Endothelial cell of umbilical vein (primary cell): ENCODE data around the gene TMEM170A. TPM values are rescaled to one million over a fixed set of nuclear protein-coding genes. Genes with fewer than 3 reads are reported as not detected.

ENCODE experiments used
- BruUV-seq: library from RNA; stranded (reverse); fragments of 400-500 nt; replicated peaks from 2 replicates; lab custom pipeline; 2021; lab: Mats Ljungman, UMichigan
- CTCF ChIA-PET: fragments of 300-600, 350-600 bp; sonication (Branson Sonifier 250); formaldehyde crosslinking; loops from one replicate; lab custom pipeline; 2021; ENCODE audit warnings: antibody characterized with exemption, inconsistent platforms; lab: Charles Lee
- POLR2A ChIA-PET: fragments of 300-600, 350-600 bp; sonication (Branson Sonifier 250); formaldehyde crosslinking; loops from one replicate; lab custom pipeline; 2021; ENCODE audit warnings: antibody characterized with exemption, inconsistent platforms; lab: Charles Lee
- DNase-seq: peaks from one replicate; pipeline ENCODE4 v3.0.0-alpha.2; 2011; ENCODE audit warnings: low read depth, low spot score
- FAIRE-seq: peaks from 2 replicates; lab custom pipeline; 2011; peaks lifted over from hg19 to GRCh38; lab: Jason Lieb, UNC
- H2AFZ ChIP-seq: 2 replicates; pipeline ENCODE4 v1.6.0; 2012; ENCODE audit warnings: low read depth, low read length, control low read depth, inconsistent platforms
- H3K27ac ChIP-seq: 2 replicates; pipeline ENCODE4 v1.5.1; 2011; ENCODE audit warnings: low read depth, mild to moderate bottlenecking, control low read depth, low read length, moderate library complexity; ENCODE audit not compliant: insufficient read depth
- H3K27me3 ChIP-seq, 2 experiments: 2 replicates each; pipeline versions ENCODE4 v1.6.0 to v1.6.1; 2011; ENCODE audit warnings: low read length in 2 of 2, mixed read lengths in 1 of 2; ENCODE audit not compliant: control insufficient read depth in 2 of 2, insufficient read depth in 2 of 2
- H3K36me3 ChIP-seq, 2 experiments: 2 replicates in 1 of 2; 3 replicates in 1 of 2; pipeline ENCODE4 v1.5.1; 2011; ENCODE audit warnings: low read length in 2 of 2, mild to moderate bottlenecking in 1 of 2, moderate library complexity in 1 of 2; ENCODE audit not compliant: control insufficient read depth in 2 of 2, insufficient read depth in 2 of 2; ENCODE audit errors: extremely low read depth in 1 of 2
- H3K4me1 ChIP-seq: 3 replicates; pipeline ENCODE4 v1.5.1; 2011; ENCODE audit warnings: mild to moderate bottlenecking, low read length; ENCODE audit not compliant: control insufficient read depth, insufficient read depth; ENCODE audit errors: extremely low read depth
- H3K4me2 ChIP-seq: 2 replicates; pipeline ENCODE4 v1.6.1; 2011; ENCODE audit warnings: low read length, control low read depth, mixed read lengths; ENCODE audit not compliant: insufficient read depth
- H3K4me3 ChIP-seq, 3 experiments: fragments of 200-600 bp in 1 of 3; sonication (generic), shearing (Covaris generic) in 1 of 3; replicated peaks in 1 of 3; 2 replicates each; pipeline ENCODE4 v1.5.1; 2011 to 2016; ENCODE audit warnings: control low read depth in 3 of 3, low read length in 3 of 3, mild to moderate bottlenecking in 2 of 3, inconsistent platforms in 1 of 3, low read depth in 1 of 3, moderate library complexity in 1 of 3; ENCODE audit not compliant: insufficient read depth in 1 of 3
- H3K79me2 ChIP-seq: 2 replicates; pipeline ENCODE4 v1.6.0; 2012; ENCODE audit warnings: low read length, inconsistent platforms; ENCODE audit not compliant: control insufficient read depth, insufficient read depth
- H3K9ac ChIP-seq: replicated peaks from 2 replicates; pipeline ENCODE3; 2011; ENCODE audit warnings: low read length, control low read depth; ENCODE audit not compliant: insufficient read depth; ENCODE audit errors: extremely low read depth
- H3K9me1 ChIP-seq: replicated peaks from 3 replicates; pipeline ENCODE4 v1.6.0; 2011; ENCODE audit warnings: mild to moderate bottlenecking, low read length; ENCODE audit not compliant: control insufficient read depth, insufficient read depth; ENCODE audit errors: extremely low read depth
- H3K9me3 ChIP-seq: replicated peaks from 2 replicates; pipeline ENCODE4 v1.5.1; 2012; ENCODE audit warnings: low read length, inconsistent platforms; ENCODE audit not compliant: control insufficient read depth, insufficient read depth
- H4K20me1 ChIP-seq: replicated peaks from 2 replicates; pipeline ENCODE3; 2011; ENCODE audit warnings: mild to moderate bottlenecking, low read length; ENCODE audit not compliant: control insufficient read depth, insufficient read depth; ENCODE audit errors: extremely low read depth
- CTCF ChIP-seq, 2 donors: IDR thresholded peaks; 1 replicate in 1 of 2; 2 replicates in 1 of 2; pipeline ENCODE4 v1.5.1; 2011; ENCODE audit warnings: low read length in 2 of 2, mild to moderate bottlenecking in 2 of 2, moderate library complexity in 2 of 2, control low read depth in 1 of 2, inconsistent platforms in 1 of 2, low read depth in 1 of 2; ENCODE audit not compliant: insufficient read depth in 1 of 2; ENCODE audit errors: extremely low read depth in 1 of 2
- EZH2 ChIP-seq: IDR thresholded peaks from 2 replicates; pipeline ENCODE4 v1.6.1; 2012; ENCODE audit warnings: borderline replicate concordance, low read depth, mild to moderate bottlenecking, moderate library complexity, low read length, inconsistent platforms; ENCODE audit not compliant: severe bottlenecking
- FOS ChIP-seq: IDR thresholded peaks from 2 replicates; pipeline ENCODE4 v1.6.1; 2011; ENCODE audit warnings: mild to moderate bottlenecking, low read length, moderate library complexity, borderline replicate concordance; ENCODE audit not compliant: insufficient read depth
- GATA2 ChIP-seq: IDR thresholded peaks from 2 replicates; pipeline ENCODE4 v1.7.0; 2011; ENCODE audit warnings: low read depth, mild to moderate bottlenecking, moderate library complexity, mixed read lengths, low read length; ENCODE audit not compliant: insufficient read length, insufficient read depth
- JUN ChIP-seq: IDR thresholded peaks from 2 replicates; pipeline ENCODE4 v1.6.1; 2011; ENCODE audit warnings: borderline replicate concordance, low read depth; ENCODE audit not compliant: insufficient read length, insufficient read depth
- MAX ChIP-seq: IDR thresholded peaks from 2 replicates; pipeline ENCODE4 v1.6.1; 2011; ENCODE audit not compliant: insufficient read depth, insufficient read length
- MYC ChIP-seq: IDR thresholded peaks from one replicate; pipeline ENCODE4 v1.6.1; 2011; ENCODE audit warnings: mild to moderate bottlenecking, low read depth, low read length
- POLR2A ChIP-seq: IDR thresholded peaks from 2 replicates; pipeline ENCODE4 v1.6.1; 2012; ENCODE audit warnings: low read depth, mild to moderate bottlenecking, control low read depth, low read length
- POLR2AphosphoS5 ChIP-seq: IDR thresholded peaks from 2 replicates; pipeline ENCODE4 v1.6.1; 2012; ENCODE audit warnings: low read depth, mild to moderate bottlenecking, control low read depth, low read length, moderate library complexity; ENCODE audit not compliant: insufficient read depth
- dilution Hi-C: fragments of 300-500 bp; cut with MboI; formaldehyde crosslinking; loops from one replicate; pipeline ENCODE4 v1.15.0; 2019; ENCODE audit warnings: low sequenced_read_pairs; ENCODE audit not compliant: extremely low pct_ligation_motif_present
- intact Hi-C: fragments of 100-400 bp; cut with micrococcal nuclease; formaldehyde crosslinking; loops from one replicate; pipeline ENCODE4 v1.10.0; 2022
- polyA plus RNA-seq, 4 experiments: library from polyadenylated mRNA; depleted of rRNA in 3 of 4; stranded (reverse) in 3 of 4; unstranded in 1 of 4; fragments of >200 nt; gene quantifications; 2 replicates each; pipeline versions ENCODE4 v1.2.1 to v1.2.3, GENCODE V29; 2011 to 2012; ENCODE audit warnings: missing spikeins in 1 of 4
- total RNA-seq: library from RNA; stranded (reverse); gene quantifications from 2 replicates; pipeline ENCODE4 v1.2.3, GENCODE V29; 2021

TMEM170A gene
- total and polyA plus RNA-seq, 2 donors (not counting 3 experiments of a cell fraction or from before 2014, with no cell fraction given), result 12.9 to 22.2 TPM

GRCh38 chr16:75488322-75488721, 23.8 kb upstream of the TMEM170A start:
- ChIA-PET CTCF (no interaction called here), POLR2A (no interaction called here)
- FAIRE-seq, result no peak

More at GRCh38 chr16:75488322-75488721, 23.8 kb upstream of the TMEM170A start:
- H3K4me1 ChIP-seq, result no peaks in the 10 kb centered on the region
- H3K27me3 ChIP-seq, result no peaks in the 10 kb centered on the region
- H3K36me3 ChIP-seq, result no peaks in the 10 kb centered on the region
- peaks cover 2% of the 10 kb centered on the region for H4K20me1 ChIP-seq
- intact Hi-C loops (no loop called here), dilution Hi-C loops (no loop called here)
- no peak overlapping the region for H3K4me2 ChIP-seq
- no TSS peak for BruUV-seq
- no peaks in the 10 kb centered on the region for H3K79me2 ChIP-seq
- H3K9me3 ChIP-seq, result no peaks in the 10 kb centered on the region
- H3K9ac ChIP-seq, result no peak overlapping the region
- no peaks in the 10 kb centered on the region for H3K9me1 ChIP-seq
- no peak overlapping the region for H2AFZ ChIP-seq
- TF ChIP-seq MAX (no peak), EZH2 (no peak), MYC (no peak), POLR2A (no peak), POLR2AphosphoS5 (no peak), GATA2 (no peak), CTCF (IDR thresholded peaks at IDR 0.05; ENCODE audit: extremely low read depth in 1 of 2, insufficient read depth in 1 of 2, low read depth in 1 of 2, low read length in 2 of 2) (no peak), FOS (no peak), JUN (no peak)
- H3K4me3 ChIP-seq, result no peak overlapping the region
- no peak for DNase-seq
- no peak overlapping the region for H3K27ac ChIP-seq
